NAMALWA (cell line): ENCODE results near the gene ANKLE2.

Experiments used
- DNase-seq: peaks from one replicate; pipeline ENCODE4 v3.0.0-alpha.2; 2015; ENCODE audit warnings: low spot score

ANKLE2 gene

GRCh38 chr12:132743831-132744230, 17.8 kb downstream of the ANKLE2 start:
- no peak for DNase-seq

DNA sequence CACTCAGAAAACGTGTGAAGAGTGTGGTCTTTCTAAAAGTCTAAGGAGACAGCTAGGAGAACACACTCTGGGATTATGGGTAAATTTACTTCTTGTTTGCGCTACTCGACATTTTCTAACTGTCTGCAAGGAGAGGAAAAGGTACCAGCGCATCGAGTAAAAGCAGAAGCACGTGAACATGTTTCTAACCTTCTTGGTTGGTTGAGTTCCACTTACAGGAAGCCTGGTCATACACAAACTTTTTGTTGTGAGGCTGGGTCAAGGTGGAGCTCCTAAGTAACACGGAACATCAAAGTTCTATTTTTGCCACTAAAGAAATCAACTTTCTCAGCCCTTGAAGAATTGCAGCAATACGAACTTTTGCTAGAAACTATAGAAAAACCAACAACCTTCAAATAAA, 20.0 kb downstream of the ANKLE2 start:
- DNase-seq: no peak

- DNase-seq: no peak
Observed at GRCh38 chr12:132740652-132741051, 21.0 kb downstream of the ANKLE2 start.

- DNase-seq: no peak
Observed at GRCh38 chr12:132740313-132740646, 21.4 kb downstream of the ANKLE2 start.

DNA sequence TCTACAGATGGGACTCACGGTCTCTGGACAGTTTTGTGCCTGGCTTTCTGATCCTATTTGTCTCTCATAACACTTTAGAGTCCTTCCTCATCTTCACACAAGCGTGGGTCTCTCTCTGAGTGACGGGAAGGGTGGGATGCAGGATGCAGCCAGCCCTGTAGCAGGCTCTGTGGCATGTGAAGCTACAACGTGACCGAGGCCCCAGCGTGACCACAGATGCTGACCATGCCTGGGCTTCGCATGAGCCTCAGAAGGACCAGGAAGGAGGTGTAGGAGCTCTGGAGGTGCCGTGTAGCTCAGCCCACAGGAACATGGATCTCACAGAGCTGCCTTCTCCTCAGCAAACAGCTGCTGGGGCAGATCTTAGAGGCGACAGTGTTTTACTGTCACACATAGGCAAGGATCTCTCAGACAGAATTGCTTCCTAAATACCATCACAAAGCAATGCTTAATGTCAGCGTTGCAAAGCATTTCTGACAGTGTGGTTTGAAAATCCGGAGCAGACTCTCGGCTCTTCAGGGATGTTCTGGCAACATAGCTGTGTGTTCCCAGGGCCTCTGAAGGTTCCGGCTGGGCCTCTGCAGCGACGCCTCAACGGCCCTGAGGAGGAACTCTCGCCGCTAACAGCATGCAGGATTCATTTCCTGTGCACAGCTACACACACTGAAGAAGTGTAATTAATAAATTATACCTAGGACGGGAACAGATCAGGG, 21.9 kb downstream of the ANKLE2 start:
- no peak for DNase-seq

DNA sequence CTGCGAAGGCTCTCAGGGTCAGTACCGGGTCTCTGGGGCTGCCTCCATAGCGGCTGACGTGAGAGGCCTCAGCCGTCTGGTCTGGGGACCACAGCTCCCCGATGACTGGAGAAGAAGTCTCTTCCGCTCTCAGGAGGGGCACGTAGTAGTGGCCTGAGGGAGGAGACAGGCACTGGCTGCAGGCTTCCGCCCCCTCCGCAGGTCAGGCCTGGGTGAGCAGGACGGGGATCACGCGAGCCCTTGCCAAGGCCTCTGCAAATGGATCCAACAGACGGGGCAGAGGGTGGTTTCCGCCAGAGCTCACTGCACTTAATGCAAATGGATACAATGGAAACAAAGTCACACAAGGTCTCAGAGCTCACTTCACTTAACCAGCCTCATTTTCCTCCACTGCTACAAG, 24.7 kb downstream of the ANKLE2 start:
- no peak for DNase-seq

DNA sequence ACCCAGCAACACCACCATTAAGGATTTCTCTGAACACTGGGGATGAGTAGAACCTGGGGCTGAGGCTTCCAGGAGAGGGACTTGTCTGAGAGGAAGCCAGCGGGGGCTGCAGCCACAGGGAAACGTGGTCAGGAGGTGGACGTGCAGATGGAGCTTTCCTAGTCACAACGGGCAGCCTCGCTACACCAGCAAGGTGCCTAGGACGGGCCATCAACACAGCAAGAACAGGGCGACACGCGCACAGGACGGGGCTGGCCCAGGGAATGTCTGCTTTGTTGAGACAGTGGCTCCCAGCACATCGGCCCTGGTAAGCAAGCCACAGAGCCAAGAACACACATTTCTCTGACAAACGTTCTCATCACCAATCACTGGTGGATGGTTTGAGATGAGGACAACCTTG, 25.3 kb downstream of the ANKLE2 start:
- no peak for DNase-seq

- DNase-seq: no peak
Observed at GRCh38 chr12:132735496-132735895, 26.1 kb downstream of the ANKLE2 start.

- no peak for DNase-seq
Observed at GRCh38 chr12:132734206-132734605, 27.4 kb downstream of the ANKLE2 start.

DNA sequence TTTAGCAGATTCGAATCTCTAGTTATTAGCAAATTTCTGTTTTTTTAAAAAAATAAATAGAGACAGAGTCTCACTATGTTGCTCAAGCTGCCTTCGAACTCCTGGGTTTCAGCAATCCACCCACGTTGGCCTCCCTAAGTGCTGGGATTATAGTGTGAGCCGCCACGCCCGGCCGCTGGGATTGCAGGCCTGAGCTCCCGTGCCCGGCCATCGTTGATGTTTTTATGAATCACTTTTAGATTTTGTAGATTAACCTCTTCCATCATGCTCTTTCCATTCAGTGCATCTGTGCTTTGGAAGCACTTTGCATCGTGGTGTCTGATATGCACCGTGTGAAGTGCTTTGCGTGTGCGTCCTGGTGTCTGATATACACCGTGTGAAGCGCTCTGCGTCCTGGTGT, 30.1 kb downstream of the ANKLE2 start:
- DNase-seq: no peak

DNA sequence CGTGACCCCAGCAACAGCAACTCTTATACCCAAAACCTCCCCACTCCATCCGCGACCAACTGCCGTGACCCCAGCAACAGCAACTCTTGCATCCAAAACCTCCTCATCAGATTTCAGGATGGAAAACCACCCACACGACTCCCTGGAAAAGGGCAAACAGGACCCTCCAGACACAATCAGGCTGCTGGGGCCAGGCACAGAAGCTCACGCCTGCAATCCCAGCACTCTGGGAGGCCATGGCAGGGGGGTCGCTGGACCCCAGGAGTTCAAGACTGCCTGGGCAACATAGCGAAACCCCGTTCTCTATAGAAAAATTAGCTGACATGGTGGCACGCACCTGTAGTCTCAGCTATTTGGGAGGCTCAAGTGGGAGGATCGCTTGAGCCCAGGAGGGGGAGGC, 31.3 kb downstream of the ANKLE2 start:
- DNase-seq: no peak

GRCh38 chr12:132729541-132730320, 31.9 kb downstream of the ANKLE2 start:
- DNase-seq: no peak

DNA sequence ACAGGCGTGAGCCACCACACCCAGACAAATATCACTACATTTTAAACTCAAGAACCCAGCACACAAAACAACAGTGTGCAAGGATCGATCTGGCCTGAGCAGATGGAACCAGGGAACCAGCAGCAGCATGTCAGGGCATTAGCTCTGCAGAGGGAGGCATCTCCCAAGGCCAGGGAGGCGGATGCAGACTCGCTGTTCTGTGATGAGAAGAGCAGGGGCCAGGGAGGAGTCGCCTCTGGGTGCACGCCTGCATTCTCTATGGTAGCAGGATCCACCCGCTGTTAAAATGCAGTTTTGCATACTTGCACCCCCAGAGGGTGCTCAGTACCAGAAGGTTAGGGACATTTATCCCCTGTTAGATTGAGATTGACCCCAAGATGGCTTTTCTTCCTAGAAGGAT, 33.1 kb downstream of the ANKLE2 start:
- DNase-seq: no peak

DNA sequence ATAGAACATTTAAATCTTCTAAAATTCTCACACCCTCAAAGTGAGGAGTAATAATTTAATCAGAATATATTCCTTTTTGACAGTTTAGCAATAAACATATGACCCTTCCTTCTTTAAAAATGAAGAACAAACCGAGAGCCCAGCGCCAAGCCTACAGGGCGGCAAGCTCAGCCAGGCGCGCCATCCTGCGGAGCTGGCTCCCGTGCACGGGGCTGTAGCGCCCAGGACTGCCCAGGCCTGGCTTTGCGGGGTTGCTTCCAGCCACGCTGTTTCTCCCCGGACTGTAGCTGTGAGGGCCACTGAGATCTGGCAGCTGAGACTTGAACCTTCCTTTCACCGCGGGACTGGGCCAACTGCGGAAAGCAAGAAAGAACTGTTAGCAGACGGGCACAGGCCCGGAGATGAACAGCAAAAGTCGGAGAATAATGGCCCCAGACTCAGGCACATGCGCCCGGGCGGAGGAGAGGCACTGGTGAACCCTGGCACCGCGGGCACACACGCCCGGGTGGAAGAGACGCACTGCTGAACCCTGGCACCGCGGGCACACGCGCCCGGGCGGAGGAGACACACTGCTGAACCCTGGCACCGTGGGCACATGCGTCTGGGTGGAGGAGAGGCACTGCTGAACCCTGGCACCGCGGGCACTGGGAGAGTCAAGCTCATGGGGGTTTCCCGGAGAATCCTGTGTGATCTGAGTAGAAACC, 34.4 kb downstream of the ANKLE2 start:
- no peak for DNase-seq

- no peak for DNase-seq
Observed at GRCh38 chr12:132726386-132726785, 35.2 kb downstream of the ANKLE2 start.

- DNase-seq: no peak
Observed at GRCh38 chr12:132724506-132725241, 37.0 kb downstream of the ANKLE2 start.

GRCh38 chr12:132723764-132724140, 37.9 kb downstream of the ANKLE2 start:
- no peak for DNase-seq

DNA sequence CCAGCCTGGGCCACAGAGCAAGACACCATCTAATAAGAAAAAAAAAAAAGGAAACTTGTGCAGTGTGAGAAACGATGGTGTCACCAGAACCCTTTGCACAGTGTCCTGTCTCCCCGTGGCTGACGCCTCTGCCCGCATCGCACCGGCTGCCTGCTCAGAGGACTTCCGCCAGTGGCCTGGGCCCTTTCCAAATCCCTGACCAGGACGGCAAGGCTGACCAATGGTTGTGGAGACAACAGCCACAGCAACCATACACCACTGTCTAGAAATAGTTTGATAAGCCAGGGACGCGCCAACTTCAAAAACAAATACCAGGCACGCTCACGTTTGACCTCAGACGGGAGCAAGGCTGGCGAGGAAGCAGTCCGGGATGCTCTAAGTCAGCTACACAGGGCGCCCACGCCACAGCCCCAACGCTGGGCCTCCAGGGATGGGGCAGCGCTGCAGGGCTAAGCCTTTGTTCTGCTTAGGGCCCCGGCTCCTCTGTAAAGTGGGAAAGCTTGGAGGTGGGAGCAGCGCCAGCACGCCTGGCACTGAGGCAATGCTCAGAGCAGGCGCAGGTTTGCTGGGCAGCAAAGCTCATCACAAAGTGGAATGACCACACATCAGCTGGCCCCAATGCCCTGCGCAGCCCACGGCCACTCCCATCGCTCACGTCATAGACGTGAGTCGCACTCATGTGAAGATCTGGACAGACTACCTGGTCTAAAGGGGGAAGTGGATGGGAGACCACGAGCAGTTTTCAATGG, 38.4 kb downstream of the ANKLE2 start:
- DNase-seq: no peak

- no peak for DNase-seq
Observed at GRCh38 chr12:132720606-132721345, 40.9 kb downstream of the ANKLE2 start.

DNA sequence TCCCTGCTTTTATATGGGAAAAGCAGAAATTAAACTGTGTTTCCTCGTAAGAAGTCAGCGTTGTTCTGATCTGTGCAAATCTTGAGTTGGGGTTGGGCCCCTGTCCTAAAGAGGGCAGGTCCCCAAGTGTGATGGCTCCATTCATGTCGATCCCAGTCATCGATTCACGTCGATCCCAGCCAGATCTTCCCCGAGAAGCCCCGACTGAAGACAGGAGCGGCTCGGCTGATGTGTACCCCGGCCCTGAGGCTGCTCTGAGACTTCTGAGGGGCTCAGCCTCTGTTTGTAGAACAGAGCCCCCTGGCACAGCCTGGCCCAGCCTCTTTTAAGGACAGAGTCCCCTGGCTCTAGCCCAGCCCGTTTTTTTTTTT, 41.7 kb downstream of the ANKLE2 start:
- DNase-seq: no peak
